A549 (cell line): Measurements from ENCODE around the gene FBXW12. TPM values are rescaled to one million over a fixed set of nuclear protein-coding genes. Genes with fewer than 3 reads are reported as not detected.

Experiments used
- ATAC-seq, 2 experiments: fragments of 200-7000 bp in 1 of 2; fragments of >200 bp in 1 of 2; cut with Nextera tagmentation in 1 of 2; cut with Tn5 transposase in 1 of 2; 3 replicates each; pipeline versions ENCODE4 v1.8.0 to v1.9.1; 2018 to 2020; ENCODE audit warnings: mild to moderate bottlenecking in 1 of 2, moderate library complexity in 1 of 2
- CTCF ChIA-PET: fragments of 300-600 bp; sonication (Branson Sonifier 250); formaldehyde crosslinking; extraction: SDS; loops from one replicate; lab custom pipeline; 2021; ENCODE audit warnings: antibody characterized with exemption, inconsistent platforms; lab: Yijun Ruan, JAX
- POLR2A ChIA-PET: fragments of 350-600 bp; formaldehyde crosslinking; extraction: SDS; loops from one replicate; lab custom pipeline; 2021; ENCODE audit warnings: antibody characterized with exemption, inconsistent platforms; lab: Yijun Ruan, JAX
- DNase-seq, 2 experiments: peaks; one replicate each; pipeline versions ENCODE4 v3.0.0 to v3.0.0-alpha.2; 2011 to 2016; ENCODE audit warnings: low read depth in 1 of 2, low spot score in 1 of 2
- FAIRE-seq: peaks from 2 replicates; lab custom pipeline; 2011; peaks lifted over from hg19 to GRCh38; lab: Jason Lieb, UNC
- H3K27ac ChIP-seq, 2 experiments: fragments of >200 bp; sonication (Bioruptor Twin); formaldehyde crosslinking; 3 replicates each; pipeline ENCODE4 v1.5.1; 2016 to 2017
- H3K4me1 ChIP-seq: fragments of >200 bp; sonication (Bioruptor Twin); formaldehyde crosslinking; 3 replicates; pipeline ENCODE4 v1.6.1; 2016
- H3K4me2 ChIP-seq: fragments of >200 bp; sonication (Bioruptor Twin); formaldehyde crosslinking; 3 replicates; pipeline ENCODE4 v1.6.1; 2016
- H3K4me3 ChIP-seq: fragments of >200 bp; sonication (Bioruptor Twin); formaldehyde crosslinking; 3 replicates; pipeline ENCODE4 v1.5.1; 2016
- H3K9me3 ChIP-seq: fragments of >200 bp; sonication (Bioruptor Twin); formaldehyde crosslinking; 3 replicates; pipeline ENCODE4 v1.6.1; 2016
- CBX2 ChIP-seq: fragments of 200-600 bp; sonication (generic); IDR thresholded peaks from 2 replicates; pipeline ENCODE4 v1.6.1; 2016; ENCODE audit warnings: low read depth, mild to moderate bottlenecking, borderline replicate concordance
- CEBPB ChIP-seq, 2 experiments: fragments of >200 bp in 1 of 2; sonication (Bioruptor Twin) in 1 of 2; formaldehyde crosslinking in 1 of 2; IDR thresholded peaks; 2 replicates each; pipeline ENCODE4 v1.6.1; 2012 to 2016
- CHD2 ChIP-seq: fragments of 150-350 bp; IDR thresholded peaks from 2 replicates; pipeline ENCODE4 v1.6.1; 2014; ENCODE audit warnings: low read length; ENCODE audit not compliant: partially characterized antibody
- CHD4 ChIP-seq: fragments of 200-600 bp; sonication (generic); IDR thresholded peaks from 2 replicates; pipeline ENCODE4 v1.6.1; 2016; ENCODE audit warnings: antibody characterized with exemption, mild to moderate bottlenecking, borderline replicate concordance
- ESRRA ChIP-seq: fragments of 150-350 bp; IDR thresholded peaks from 2 replicates; pipeline ENCODE4 v1.6.1; 2014; ENCODE audit warnings: mild to moderate bottlenecking, low read length, borderline replicate concordance
- FOSL2 ChIP-seq, 2 experiments: fragments of 450-650 bp in 1 of 2; fragments of >200 bp in 1 of 2; sonication (Bioruptor Twin) in 1 of 2; formaldehyde crosslinking; IDR thresholded peaks; 2 replicates each; pipeline versions ENCODE4 v1.5.0 to v1.6.1; 2016 to 2020; ENCODE audit warnings: mild to moderate bottlenecking in 1 of 2, moderate library complexity in 1 of 2
- FOXS1 ChIP-seq: fragments of 250-450 bp; sonication (Bioruptor Pico); IDR thresholded peaks from 2 replicates; pipeline ENCODE4 v1.5.0; 2020; ENCODE audit warnings: mild to moderate bottlenecking, moderate library complexity
- GATA3 ChIP-seq: IDR thresholded peaks from 2 replicates; pipeline ENCODE4 v1.6.1; 2012; ENCODE audit warnings: borderline replicate concordance
- HDAC2 ChIP-seq: fragments of 200-600 bp; sonication (generic); IDR thresholded peaks from 2 replicates; pipeline ENCODE4 v1.6.1; 2016
- HOXB13 ChIP-seq: fragments of 250-450 bp; sonication (Bioruptor Pico); IDR thresholded peaks from 2 replicates; pipeline ENCODE4 v1.5.0; 2020; ENCODE audit warnings: low read depth, mild to moderate bottlenecking, moderate library complexity
- MAFK ChIP-seq: fragments of 450-650 bp; IDR thresholded peaks from 2 replicates; pipeline ENCODE4 v1.6.1; 2014; ENCODE audit not compliant: partially characterized antibody
- MAZ ChIP-seq: fragments of 150-350 bp; IDR thresholded peaks from 2 replicates; pipeline ENCODE4 v1.6.1; 2014; ENCODE audit warnings: antibody characterized with exemption, low read depth, low read length, borderline replicate concordance
- MYC ChIP-seq: IDR thresholded peaks from 2 replicates; pipeline ENCODE4 v1.6.1; 2012; ENCODE audit warnings: mild to moderate bottlenecking, inconsistent platforms, low read length, improper control_type of control experiment, borderline replicate concordance
- NFE2L2 ChIP-seq: fragments of 150-350 bp; conservative IDR thresholded peaks from 2 replicates; pipeline ENCODE4 v1.6.1; 2014; ENCODE audit warnings: low read length
- NPAS2 ChIP-seq: fragments of 250-450 bp; sonication (Bioruptor Pico); IDR thresholded peaks from 2 replicates; pipeline ENCODE4 v1.8.0; 2022; ENCODE audit warnings: mild to moderate bottlenecking, moderate library complexity, borderline replicate concordance
- POLR2AphosphoS2 ChIP-seq: conservative IDR thresholded peaks from 2 replicates; pipeline ENCODE4 v1.6.1; 2012; ENCODE audit warnings: low read length, improper control_type of control experiment, inconsistent platforms
- RAD21 ChIP-seq, 2 experiments: fragments of >200 bp in 1 of 2; sonication (Bioruptor Twin) in 1 of 2; formaldehyde crosslinking in 1 of 2; IDR thresholded peaks in 1 of 2; conservative IDR thresholded peaks in 1 of 2; 2 replicates in 1 of 2; 3 replicates in 1 of 2; pipeline ENCODE4 v1.6.1; 2012 to 2018; ENCODE audit warnings: inconsistent platforms in 1 of 2
- RARB ChIP-seq: fragments of 250-450 bp; sonication (Bioruptor Pico); IDR thresholded peaks from 2 replicates; pipeline ENCODE4 v1.8.0; 2021; ENCODE audit warnings: mild to moderate bottlenecking, moderate library complexity
- RCOR1 ChIP-seq: fragments of 150-350 bp; IDR thresholded peaks from 2 replicates; pipeline ENCODE4 v1.6.1; 2014; ENCODE audit warnings: antibody characterized with exemption, low read length, low read depth
- SMC3 ChIP-seq: fragments of >200 bp; sonication (Bioruptor Twin); formaldehyde crosslinking; IDR thresholded peaks from 3 replicates; pipeline ENCODE4 v1.6.1; 2018; ENCODE audit warnings: inconsistent platforms
- TFCP2L1 ChIP-seq: fragments of 250-450 bp; sonication (Bioruptor Pico); IDR thresholded peaks from 2 replicates; pipeline ENCODE4 v1.5.0; 2021; ENCODE audit warnings: mild to moderate bottlenecking
- TP53 ChIP-seq: fragments of 250-450 bp; sonication (Bioruptor Pico); IDR thresholded peaks from 2 replicates; pipeline ENCODE4 v1.5.0; 2021; ENCODE audit warnings: mild to moderate bottlenecking, moderate library complexity
- ZC3H11A ChIP-seq: fragments of 450-650 bp; IDR thresholded peaks from 2 replicates; pipeline ENCODE4 v1.6.1; 2014; ENCODE audit warnings: antibody characterized with exemption, mild to moderate bottlenecking
- ZFP36 ChIP-seq: fragments of 450-650 bp; IDR thresholded peaks from 2 replicates; pipeline ENCODE4 v1.6.1; 2014; ENCODE audit warnings: borderline replicate concordance; ENCODE audit not compliant: partially characterized antibody
- WGBS: methylation state at CpG from one replicate; pipeline ENCODE4 v1.1.6; 2017; ENCODE audit errors: missing lambda C conversion rate; 5-methylcytosine and 5-hydroxymethylcytosine counted together
- polyA plus RNA-seq, 4 experiments: library from polyadenylated mRNA; depleted of rRNA in 3 of 4; stranded (reverse); fragments of >200 nt; fragmentation: RNase III in 1 of 4; extraction: RNeasy Plus Mini Kit Qiagen cat#74134 plus additional on column Dnase treatment in 1 of 4; gene quantifications; 2 replicates in 3 of 4; 3 replicates in 1 of 4; pipeline ENCODE4 v1.2.3, GENCODE V29; 2011 to 2017
- TF ChIP-seq, protein P1 (sequence below): fragments of >200 bp; sonication (Bioruptor Twin); formaldehyde crosslinking; IDR thresholded peaks from 3 replicates; pipeline ENCODE4 v1.6.1; 2016
- TF ChIP-seq, protein P2 (sequence below): fragments of >200 bp; sonication (Bioruptor Twin); formaldehyde crosslinking; IDR thresholded peaks from 3 replicates; pipeline ENCODE4 v1.5.1; 2016
- TF ChIP-seq, protein P3 (sequence below): fragments of 200-600 bp; sonication (generic); IDR thresholded peaks from 2 replicates; pipeline ENCODE4 v1.6.1; 2016; ENCODE audit warnings: antibody characterized with exemption, mild to moderate bottlenecking, moderate library complexity
- TF ChIP-seq, protein P4 (sequence below): fragments of >200 bp; sonication (Bioruptor Twin); formaldehyde crosslinking; IDR thresholded peaks from 2 replicates; pipeline ENCODE4 v1.6.1; 2016
- TF ChIP-seq, protein P5 (sequence below): fragments of 150-350 bp; IDR thresholded peaks from 2 replicates; pipeline ENCODE4 v1.6.1; 2014; ENCODE audit warnings: low read depth, mild to moderate bottlenecking, low read length

FBXW12 gene
- polyA plus RNA-seq, 2 of the 4 experiments (the other 2 are of a cell fraction): not detected

GRCh38 chr3:48394391-48394790 lies 22.4 kb downstream of the FBXW12 start:
- 76% methylated on average over 2 of the region's 2 CpGs for WGBS
- Histone ChIP-seq H3K4me2 (no peak overlapping the region), H3K27ac (no peak overlapping the region), H3K9me3 (no peaks in the 10 kb centered on the region), H3K4me3 (no peak overlapping the region), H3K4me1 (no peaks in the 10 kb centered on the region)
- ATAC-seq: no peak
- ChIA-PET CTCF (interaction anchor here (3.2 kb wide), 1 partner anchor 41 kb away, joined by 12 read pairs; no protein-coding TSS in a partner anchor), POLR2A (no interaction called here)
- DNase-seq: no peak
- no peak for TF ChIP-seq HOXB13
- no peak for TF ChIP-seq POLR2AphosphoS2
- no peak for TF ChIP-seq SMC3
- no peak for TF ChIP-seq MAFK
- no peak for TF ChIP-seq CBX2
- TF ChIP-seq HDAC2: no peak
- TF ChIP-seq FOSL2 (IDR thresholded peaks at IDR 0.05): no peak
- no peak for TF ChIP-seq FOSL2 (CRISPR knock-in tag; IDR thresholded peaks at IDR 0.05)
- no peak for TF ChIP-seq ZC3H11A
- TF ChIP-seq ZFP36: no peak
- no peak for TF ChIP-seq MAZ
- TF ChIP-seq RAD21 (conservative IDR thresholded peaks at IDR 0.05 in 1 of 2, IDR thresholded peaks at IDR 0.05 in 1 of 2): no peak
- no peak for TF ChIP-seq TFCP2L1
- no peak for TF ChIP-seq CHD2
- TF ChIP-seq GATA3: no peak
- TF ChIP-seq, protein P1, sequence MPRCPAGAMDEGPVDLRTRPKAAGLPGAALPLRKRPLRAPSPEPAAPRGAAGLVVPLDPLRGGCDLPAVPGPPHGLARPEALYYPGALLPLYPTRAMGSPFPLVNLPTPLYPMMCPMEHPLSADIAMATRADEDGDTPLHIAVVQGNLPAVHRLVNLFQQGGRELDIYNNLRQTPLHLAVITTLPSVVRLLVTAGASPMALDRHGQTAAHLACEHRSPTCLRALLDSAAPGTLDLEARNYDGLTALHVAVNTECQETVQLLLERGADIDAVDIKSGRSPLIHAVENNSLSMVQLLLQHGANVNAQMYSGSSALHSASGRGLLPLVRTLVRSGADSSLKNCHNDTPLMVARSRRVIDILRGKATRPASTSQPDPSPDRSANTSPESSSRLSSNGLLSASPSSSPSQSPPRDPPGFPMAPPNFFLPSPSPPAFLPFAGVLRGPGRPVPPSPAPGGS: no peak
- FAIRE-seq: no peak

DNA sequence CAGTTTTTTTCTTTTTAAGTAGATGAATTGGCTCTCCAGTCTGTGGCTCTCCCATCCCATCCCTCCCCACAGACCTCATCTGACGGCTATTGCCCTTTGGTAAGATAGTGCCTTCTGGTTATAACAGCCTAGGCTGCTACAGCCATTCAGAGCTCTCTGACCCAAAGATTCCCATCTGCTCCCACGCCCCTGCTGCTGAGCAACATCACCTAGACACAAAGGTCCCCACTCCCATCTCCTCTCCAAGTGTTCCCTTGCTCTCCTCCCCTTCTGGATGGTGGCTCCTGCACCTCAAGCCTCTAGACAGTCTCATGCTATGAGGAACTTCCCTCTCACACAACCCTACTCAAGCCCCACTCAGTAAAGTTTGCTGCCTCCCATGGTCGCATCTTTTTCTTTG lies 23.7 kb downstream of the FBXW12 start:
- no peak overlapping the region for H3K27ac ChIP-seq
- no peaks in the 10 kb centered on the region for H3K4me1 ChIP-seq
- TF ChIP-seq GATA3: no peak
- TF ChIP-seq, protein P2, sequence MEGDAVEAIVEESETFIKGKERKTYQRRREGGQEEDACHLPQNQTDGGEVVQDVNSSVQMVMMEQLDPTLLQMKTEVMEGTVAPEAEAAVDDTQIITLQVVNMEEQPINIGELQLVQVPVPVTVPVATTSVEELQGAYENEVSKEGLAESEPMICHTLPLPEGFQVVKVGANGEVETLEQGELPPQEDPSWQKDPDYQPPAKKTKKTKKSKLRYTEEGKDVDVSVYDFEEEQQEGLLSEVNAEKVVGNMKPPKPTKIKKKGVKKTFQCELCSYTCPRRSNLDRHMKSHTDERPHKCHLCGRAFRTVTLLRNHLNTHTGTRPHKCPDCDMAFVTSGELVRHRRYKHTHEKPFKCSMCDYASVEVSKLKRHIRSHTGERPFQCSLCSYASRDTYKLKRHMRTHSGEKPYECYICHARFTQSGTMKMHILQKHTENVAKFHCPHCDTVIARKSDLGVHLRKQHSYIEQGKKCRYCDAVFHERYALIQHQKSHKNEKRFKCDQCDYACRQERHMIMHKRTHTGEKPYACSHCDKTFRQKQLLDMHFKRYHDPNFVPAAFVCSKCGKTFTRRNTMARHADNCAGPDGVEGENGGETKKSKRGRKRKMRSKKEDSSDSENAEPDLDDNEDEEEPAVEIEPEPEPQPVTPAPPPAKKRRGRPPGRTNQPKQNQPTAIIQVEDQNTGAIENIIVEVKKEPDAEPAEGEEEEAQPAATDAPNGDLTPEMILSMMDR: no peak
- TF ChIP-seq, protein P3, sequence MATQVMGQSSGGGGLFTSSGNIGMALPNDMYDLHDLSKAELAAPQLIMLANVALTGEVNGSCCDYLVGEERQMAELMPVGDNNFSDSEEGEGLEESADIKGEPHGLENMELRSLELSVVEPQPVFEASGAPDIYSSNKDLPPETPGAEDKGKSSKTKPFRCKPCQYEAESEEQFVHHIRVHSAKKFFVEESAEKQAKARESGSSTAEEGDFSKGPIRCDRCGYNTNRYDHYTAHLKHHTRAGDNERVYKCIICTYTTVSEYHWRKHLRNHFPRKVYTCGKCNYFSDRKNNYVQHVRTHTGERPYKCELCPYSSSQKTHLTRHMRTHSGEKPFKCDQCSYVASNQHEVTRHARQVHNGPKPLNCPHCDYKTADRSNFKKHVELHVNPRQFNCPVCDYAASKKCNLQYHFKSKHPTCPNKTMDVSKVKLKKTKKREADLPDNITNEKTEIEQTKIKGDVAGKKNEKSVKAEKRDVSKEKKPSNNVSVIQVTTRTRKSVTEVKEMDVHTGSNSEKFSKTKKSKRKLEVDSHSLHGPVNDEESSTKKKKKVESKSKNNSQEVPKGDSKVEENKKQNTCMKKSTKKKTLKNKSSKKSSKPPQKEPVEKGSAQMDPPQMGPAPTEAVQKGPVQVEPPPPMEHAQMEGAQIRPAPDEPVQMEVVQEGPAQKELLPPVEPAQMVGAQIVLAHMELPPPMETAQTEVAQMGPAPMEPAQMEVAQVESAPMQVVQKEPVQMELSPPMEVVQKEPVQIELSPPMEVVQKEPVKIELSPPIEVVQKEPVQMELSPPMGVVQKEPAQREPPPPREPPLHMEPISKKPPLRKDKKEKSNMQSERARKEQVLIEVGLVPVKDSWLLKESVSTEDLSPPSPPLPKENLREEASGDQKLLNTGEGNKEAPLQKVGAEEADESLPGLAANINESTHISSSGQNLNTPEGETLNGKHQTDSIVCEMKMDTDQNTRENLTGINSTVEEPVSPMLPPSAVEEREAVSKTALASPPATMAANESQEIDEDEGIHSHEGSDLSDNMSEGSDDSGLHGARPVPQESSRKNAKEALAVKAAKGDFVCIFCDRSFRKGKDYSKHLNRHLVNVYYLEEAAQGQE: no peak
- no peak for TF ChIP-seq CEBPB (IDR thresholded peaks at IDR 0.05)
- TF ChIP-seq, protein P4, sequence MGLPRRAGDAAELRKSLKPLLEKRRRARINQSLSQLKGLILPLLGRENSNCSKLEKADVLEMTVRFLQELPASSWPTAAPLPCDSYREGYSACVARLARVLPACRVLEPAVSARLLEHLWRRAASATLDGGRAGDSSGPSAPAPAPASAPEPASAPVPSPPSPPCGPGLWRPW: no peak
- no peak for TF ChIP-seq NFE2L2
- TF ChIP-seq NPAS2 (CRISPR knock-in tag): no peak
- no peak for TF ChIP-seq FOXS1 (CRISPR knock-in tag)
- no peak for TF ChIP-seq ZFP36
- no peak for TF ChIP-seq TP53 (CRISPR knock-in tag)
- TF ChIP-seq, protein P5, sequence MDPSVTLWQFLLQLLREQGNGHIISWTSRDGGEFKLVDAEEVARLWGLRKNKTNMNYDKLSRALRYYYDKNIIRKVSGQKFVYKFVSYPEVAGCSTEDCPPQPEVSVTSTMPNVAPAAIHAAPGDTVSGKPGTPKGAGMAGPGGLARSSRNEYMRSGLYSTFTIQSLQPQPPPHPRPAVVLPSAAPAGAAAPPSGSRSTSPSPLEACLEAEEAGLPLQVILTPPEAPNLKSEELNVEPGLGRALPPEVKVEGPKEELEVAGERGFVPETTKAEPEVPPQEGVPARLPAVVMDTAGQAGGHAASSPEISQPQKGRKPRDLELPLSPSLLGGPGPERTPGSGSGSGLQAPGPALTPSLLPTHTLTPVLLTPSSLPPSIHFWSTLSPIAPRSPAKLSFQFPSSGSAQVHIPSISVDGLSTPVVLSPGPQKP: no peak
- TF ChIP-seq HDAC2: no peak
- TF ChIP-seq ESRRA: no peak
- no peak for TF ChIP-seq CHD4
- no peak for TF ChIP-seq RCOR1
- no peak for TF ChIP-seq MYC
- TF ChIP-seq RARB (CRISPR knock-in tag): no peak
- TF ChIP-seq POLR2AphosphoS2: no peak
- FAIRE-seq (no peak), DNase-seq (no peak), ATAC-seq (no peak; a peak in 1 of 6 replicates)
- H3K4me2 ChIP-seq: no peak overlapping the region
- ChIA-PET POLR2A (no interaction called here), CTCF (interaction anchor here (0.6 to 2.2 kb wide), 5 partner anchors 9 to 122 kb away, joined by 3 to 8 read pairs (median 4); no protein-coding TSS in a partner anchor)
- H3K9me3 ChIP-seq: no peaks in the 10 kb centered on the region
- H3K4me3 ChIP-seq: no peak overlapping the region
- WGBS: 37% methylated on average over 3 of the region's 3 CpGs
